B cell (primary cell): ENCODE results near the gene SLC27A5. TPM values are rescaled to one million over a fixed set of nuclear protein-coding genes. Genes with fewer than 3 reads are reported as not detected.

Experiments used
- ATAC-seq: fragments of 200-7000 bp; cut with Tn5 transposase; one replicate; pipeline ENCODE4 v1.10.0; 2021; ENCODE audit warnings: low read depth, mild to moderate bottlenecking, moderate number of reproducible peaks, moderate library complexity
- CTCF ChIA-PET: fragments of 350-600 bp; sonication (Branson Sonifier 250); formaldehyde crosslinking; loops from one replicate; lab custom pipeline; 2021; ENCODE audit warnings: antibody characterized with exemption, inconsistent platforms; lab: Charles Lee
- POLR2A ChIA-PET: fragments of 350-600 bp; sonication (Branson Sonifier 250); formaldehyde crosslinking; loops from one replicate; lab custom pipeline; 2021; ENCODE audit warnings: antibody characterized with exemption; lab: Charles Lee
- DNase-seq: peaks from one replicate; pipeline ENCODE4 v3.0.0; 2013
- H2AFZ ChIP-seq: 2 replicates; pipeline ENCODE4 v1.6.1; 2012; ENCODE audit warnings: mild to moderate bottlenecking, low read depth, low read length; ENCODE audit not compliant: insufficient read depth, poor library complexity, severe bottlenecking
- H3K27ac ChIP-seq, 2 donors: 1 replicate in 1 of 2; 2 replicates in 1 of 2; pipeline ENCODE4 v1.5.1; 2012 to 2013; ENCODE audit warnings: low read length in 2 of 2, mild to moderate bottlenecking in 2 of 2, moderate library complexity in 1 of 2
- H3K27me3 ChIP-seq, 4 experiments: fragments of 200-600 bp in 1 of 4; sonication (generic) in 1 of 4; replicated peaks in 1 of 4; 1 replicate in 2 of 4; 2 replicates in 2 of 4; pipeline versions ENCODE4 v1.6.1 to v1.7.0; 2013 to 2016; ENCODE audit warnings: low read length in 3 of 4, mild to moderate bottlenecking in 2 of 4, mixed read lengths in 1 of 4, moderate library complexity in 1 of 4; ENCODE audit not compliant: insufficient read depth in 4 of 4, control insufficient read depth in 3 of 4; ENCODE audit errors: control extremely low read depth in 1 of 4
- H3K36me3 ChIP-seq, 2 experiments: replicated peaks in 1 of 2; 1 replicate in 1 of 2; 2 replicates in 1 of 2; pipeline versions ENCODE4 v1.6.1 to v1.7.1; 2013; ENCODE audit warnings: low read length in 1 of 2; ENCODE audit not compliant: insufficient read depth in 2 of 2, control insufficient read depth in 1 of 2; ENCODE audit errors: control extremely low read depth in 1 of 2, extremely low read depth in 1 of 2
- H3K4me1 ChIP-seq, 2 donors: fragments of 200-600 bp in 1 of 2; sonication (generic) in 1 of 2; 1 replicate in 1 of 2; 2 replicates in 1 of 2; pipeline versions ENCODE4 v1.5.1 to v1.6.1; 2013 to 2017; ENCODE audit warnings: low read length in 2 of 2; ENCODE audit not compliant: control insufficient read depth in 2 of 2, insufficient read depth in 2 of 2
- H3K4me2 ChIP-seq: replicated peaks from 2 replicates; pipeline ENCODE3; 2012; ENCODE audit warnings: mild to moderate bottlenecking, low read depth, low read length; ENCODE audit not compliant: poor library complexity, severe bottlenecking
- H3K4me3 ChIP-seq, 5 experiments: fragments of 200-600 bp in 1 of 5; sonication (generic) in 1 of 5; 1 replicate in 3 of 5; 2 replicates in 2 of 5; pipeline versions ENCODE4 v1.5.1 to v1.7.0; 2011 to 2016; ENCODE audit warnings: low read length in 4 of 5, mild to moderate bottlenecking in 4 of 5, low read depth in 2 of 5, control low read depth in 1 of 5, moderate library complexity in 1 of 5; ENCODE audit not compliant: insufficient read depth in 1 of 5; ENCODE audit errors: control extremely low read depth in 1 of 5, extremely low read depth in 1 of 5
- H3K79me2 ChIP-seq: fragments of 200-600 bp; sonication (generic); one replicate; pipeline ENCODE4 v1.6.0; 2016; ENCODE audit warnings: low read length; ENCODE audit not compliant: control insufficient read depth, insufficient read depth
- H3K9ac ChIP-seq: fragments of 200-600 bp; sonication (generic); 2 replicates; pipeline ENCODE4 v1.6.1; 2017; ENCODE audit warnings: mild to moderate bottlenecking, low read length, moderate library complexity
- H3K9me3 ChIP-seq, 3 donors: one replicate each; pipeline versions ENCODE4 v1.6.1 to v1.7.1; 2013; ENCODE audit warnings: low read length in 2 of 3; ENCODE audit not compliant: control insufficient read depth in 2 of 3, insufficient read depth in 1 of 3; ENCODE audit errors: control extremely low read depth in 1 of 3
- H4K20me1 ChIP-seq: 2 replicates; pipeline ENCODE4 v1.6.0; 2012; ENCODE audit warnings: mild to moderate bottlenecking, low read length; ENCODE audit not compliant: insufficient read depth, control insufficient read depth, poor library complexity, severe bottlenecking
- H3K27ac Mint-ChIP-seq: one replicate; pipeline ENCODE4 v1.8.0; 2021; ENCODE audit warnings: mixed read lengths
- H3K27me3 Mint-ChIP-seq: one replicate; pipeline ENCODE4 v1.8.0; 2021; ENCODE audit warnings: mixed read lengths
- H3K4me1 Mint-ChIP-seq: one replicate; pipeline ENCODE4 v1.8.0; 2021; ENCODE audit warnings: mixed read lengths
- H3K4me3 Mint-ChIP-seq: one replicate; pipeline ENCODE4 v1.8.0; 2021; ENCODE audit warnings: mixed read lengths
- H3K9me3 Mint-ChIP-seq: one replicate; pipeline ENCODE4 v1.8.0; 2022; ENCODE audit warnings: mixed read lengths; ENCODE audit not compliant: insufficient read depth
- CTCF ChIP-seq: fragments of 200-600 bp; IDR thresholded peaks from one replicate; pipeline ENCODE4 v1.8.0; 2022; ENCODE audit warnings: antibody characterized with exemption, mild to moderate bottlenecking
- EZH2 ChIP-seq: IDR thresholded peaks from 2 replicates; pipeline ENCODE4 v1.6.1; 2012; ENCODE audit warnings: borderline replicate concordance, low read depth, mild to moderate bottlenecking, moderate library complexity, low read length; ENCODE audit not compliant: insufficient read depth, poor library complexity, severe bottlenecking
- WGBS: methylation state at CpG from one replicate; pipeline ENCODE4 v1.1.5; 2013; ENCODE audit warnings: missing lambda C conversion rate; ENCODE audit not compliant: insufficient coverage; 5-methylcytosine and 5-hydroxymethylcytosine counted together
- intact Hi-C: fragments of 100-400 bp; cut with micrococcal nuclease; formaldehyde crosslinking; loops from one replicate; pipeline ENCODE4 v1.10.0; 2022
- polyA plus RNA-seq: library from polyadenylated mRNA; depleted of rRNA; stranded (reverse); fragments of >200 nt; gene quantifications from 2 replicates; pipeline ENCODE4 v1.2.3, GENCODE V29; 2012
- total RNA-seq, 2 donors: library from RNA; stranded (reverse); fragments of 120-200 nt in 1 of 2; gene quantifications; 1 replicate in 1 of 2; 2 replicates in 1 of 2; pipeline versions ENCODE4 v1.2.3 to v1.2.4, GENCODE V29; 2013 to 2022

SLC27A5 gene
- total and polyA plus RNA-seq, 2 donors (not counting 1 experiment from before 2014, with no cell fraction given): 8.9 to 11.8 TPM

GRCh38 chr19:58544591-58545285 lies 32.9 kb upstream of the SLC27A5 start:
- ChIA-PET POLR2A (interaction anchor here (1.0 to 3.4 kb wide), 7 partner anchors 10 to 182 kb away, joined by 3 to 30 read pairs (median 5); partner anchors contain the start of genes CHMP2A, MZF1, ZBTB45 and ZNF497), CTCF (interaction anchor here (2.8 to 3.1 kb wide), 2 partner anchors 9 to 25 kb away, joined by 13 to 24 read pairs; partner anchors contain the start of genes CHMP2A and ZBTB45)
- DNase-seq: no peak
- peak overlapping the region; percentile 71 for H3K9ac ChIP-seq
- no peak for TF ChIP-seq CTCF
- no peak for TF ChIP-seq EZH2
- H3K4me2 ChIP-seq: peak overlapping the region; percentile 96
- peaks cover 0 to 7% (median 0%) of the 10 kb centered on the region in 4 experiments for H3K27me3 ChIP-seq
- peaks cover 51% of the 10 kb centered on the region for H4K20me1 ChIP-seq
- peak overlapping the region; percentile 97 for H3K4me3 Mint-ChIP-seq
- peaks cover 17 to 31% of the 10 kb centered on the region in 2 donors for H3K4me1 ChIP-seq
- WGBS: under 1% methylated on average over 91 of the region's 92 CpGs
- peaks cover 9% of the 10 kb centered on the region for H3K27me3 Mint-ChIP-seq
- peaks cover 49% of the 10 kb centered on the region for H3K79me2 ChIP-seq
- no peak overlapping the region for H2AFZ ChIP-seq
- H3K4me3 ChIP-seq: peak overlapping the region; percentile 65 to 86 (median 70)
- H3K9me3 ChIP-seq: no peaks in the 10 kb centered on the region
- intact Hi-C loops: loop anchor here (1.0 to 2.0 kb wide), 8 partner anchors 11 to 239 kb away; partner anchors contain the start of genes CHMP2A, ERVK3-1, MZF1 and ZNF324
- peaks cover 0 to 41% of the 10 kb centered on the region in 2 experiments for H3K36me3 ChIP-seq
- H3K4me1 Mint-ChIP-seq: peaks cover 27% of the 10 kb centered on the region
- H3K27ac ChIP-seq: peak overlapping the region; percentile 96
- H3K9me3 Mint-ChIP-seq: no peaks in the 10 kb centered on the region
- ATAC-seq: peak; percentile 46
- H3K27ac Mint-ChIP-seq: peak overlapping the region; percentile 90
